Measurements from ENCODE around the gene NAA11.

NAA11 gene

DNA sequence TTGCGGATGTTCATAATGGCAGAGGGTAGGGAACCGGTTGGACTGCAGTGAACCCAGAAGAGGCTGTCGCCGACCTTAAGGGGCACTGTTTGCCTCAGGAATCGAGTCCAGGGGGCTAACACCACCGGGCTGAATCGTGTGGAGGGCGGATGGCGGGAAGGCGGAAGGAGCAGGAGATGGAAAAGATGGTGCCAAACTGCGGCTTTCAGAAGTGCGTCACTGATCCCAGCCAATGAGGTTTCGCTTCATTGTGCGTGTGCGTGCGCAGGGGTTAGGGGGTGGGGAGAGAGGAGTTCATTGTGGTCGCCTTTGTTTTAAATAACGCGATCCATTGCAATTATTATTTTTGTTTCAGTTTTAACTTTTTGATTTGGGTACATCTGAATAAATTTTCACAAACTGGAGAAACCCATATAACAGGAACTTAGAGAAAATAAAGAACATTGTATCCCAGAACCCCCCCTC lies at the start of gene NAA11:
Gene NAA11, minus strand, starts transcription at position 198 of the 465 bp plus-strand sequence. Its CDS starts 184 bp downstream, at position 14.
- in situ Hi-C loops (cut with MboI; ENCODE audit: low sequenced_read_pairs) = no loop called here

DNA sequence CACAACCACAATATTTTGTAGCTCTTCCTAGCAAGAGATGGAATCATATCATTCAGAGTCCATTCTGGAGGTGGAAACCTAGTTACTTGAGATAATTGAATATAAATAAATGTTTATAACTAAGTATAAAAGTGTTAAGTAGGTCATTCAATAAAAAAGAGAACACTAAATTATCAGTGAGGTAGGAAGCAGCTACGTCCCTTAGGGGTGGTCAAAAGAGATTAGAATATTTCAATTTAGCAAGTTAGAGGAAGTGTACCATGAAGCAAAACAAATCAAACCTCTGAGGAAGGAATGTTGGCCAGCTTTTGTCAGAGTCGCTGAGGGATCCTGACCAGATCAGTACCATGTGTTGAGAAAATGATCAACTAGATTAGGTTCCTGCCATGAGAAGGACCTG lies 44.2 kb upstream of the NAA11 start:
- in situ Hi-C loops (cut with MboI; ENCODE audit: low sequenced_read_pairs) = no loop called here

DNA sequence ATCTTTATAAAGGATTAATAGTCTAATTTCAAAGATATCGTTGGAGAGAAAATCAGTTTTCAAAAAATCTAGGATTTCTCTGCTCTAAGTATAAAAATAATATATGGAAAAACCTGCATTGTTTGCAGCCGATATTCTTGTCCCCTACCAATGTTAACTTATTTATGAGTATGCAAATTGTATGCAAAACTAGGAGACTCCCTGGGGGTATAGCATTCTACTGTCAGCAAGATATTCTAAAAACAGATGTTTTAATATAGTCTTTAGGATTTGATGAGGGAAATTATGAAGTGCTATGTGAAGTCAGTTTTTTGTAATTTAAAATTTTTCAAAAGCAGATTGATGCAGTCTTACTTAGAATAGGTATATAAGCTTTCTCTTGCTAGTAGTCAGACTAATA lies 41.2 kb upstream of the NAA11 start:
- in situ Hi-C loops (cut with MboI; ENCODE audit: low sequenced_read_pairs) = no loop called here

DNA sequence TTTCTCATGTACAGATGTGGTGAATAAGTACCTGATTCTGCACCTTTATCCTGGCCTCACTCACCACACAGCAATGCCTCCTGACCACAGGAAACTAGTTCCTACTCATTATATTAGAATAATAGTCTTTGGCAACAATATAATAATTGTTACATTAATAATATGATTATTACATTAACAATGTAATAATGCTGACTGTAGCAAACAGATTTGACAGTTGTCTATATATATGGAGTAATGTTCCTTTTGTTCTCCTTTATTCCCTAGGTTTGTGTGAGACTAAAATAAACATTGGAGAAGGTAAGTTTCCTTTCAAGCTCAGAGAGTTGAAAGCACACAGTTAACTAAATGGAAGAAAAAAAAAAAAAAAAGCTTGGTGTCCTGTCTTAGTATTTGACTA lies 40.6 kb upstream of the NAA11 start:
- in situ Hi-C loops (cut with MboI; ENCODE audit: low sequenced_read_pairs) = no loop called here

DNA sequence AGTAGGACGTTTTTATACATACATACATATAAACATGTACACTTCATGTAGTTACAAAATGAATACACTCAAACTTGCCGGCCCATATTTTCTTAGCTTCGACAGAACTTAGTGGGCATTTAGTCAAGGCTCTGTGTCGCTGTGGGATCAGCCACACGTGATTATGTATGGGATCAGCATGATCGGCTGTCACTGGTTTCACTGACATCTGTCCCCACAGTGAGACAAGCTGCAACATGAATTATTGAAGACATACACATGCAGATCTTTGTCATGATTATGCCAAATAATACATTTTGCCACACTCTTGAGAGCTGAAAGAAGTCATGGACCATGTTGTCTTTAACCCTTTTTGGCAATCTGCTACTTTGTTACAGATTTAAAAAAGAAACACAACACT lies 38.2 kb upstream of the NAA11 start:
- in situ Hi-C loops (cut with MboI; ENCODE audit: low sequenced_read_pairs) = no loop called here

DNA sequence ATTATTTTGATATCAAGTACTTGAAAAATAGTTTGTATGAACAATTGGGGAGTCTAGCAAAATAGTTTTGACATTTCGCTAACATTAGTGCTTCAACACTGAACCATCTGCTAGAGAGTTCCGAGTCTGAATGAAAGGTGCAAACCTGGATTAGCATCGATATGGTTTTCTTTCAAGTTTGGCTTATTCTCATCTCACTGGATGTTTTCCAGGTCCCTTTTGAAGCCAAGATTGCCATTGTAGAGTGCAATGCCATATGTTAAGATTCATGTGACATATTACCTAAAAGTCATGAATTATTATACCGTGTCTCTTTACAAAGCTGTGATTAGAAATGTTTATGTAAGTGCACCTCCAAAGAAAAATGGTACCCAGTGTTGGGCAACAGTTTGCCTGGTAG lies 36.8 kb upstream of the NAA11 start:
- in situ Hi-C loops (cut with MboI; ENCODE audit: low sequenced_read_pairs) = no loop called here

DNA sequence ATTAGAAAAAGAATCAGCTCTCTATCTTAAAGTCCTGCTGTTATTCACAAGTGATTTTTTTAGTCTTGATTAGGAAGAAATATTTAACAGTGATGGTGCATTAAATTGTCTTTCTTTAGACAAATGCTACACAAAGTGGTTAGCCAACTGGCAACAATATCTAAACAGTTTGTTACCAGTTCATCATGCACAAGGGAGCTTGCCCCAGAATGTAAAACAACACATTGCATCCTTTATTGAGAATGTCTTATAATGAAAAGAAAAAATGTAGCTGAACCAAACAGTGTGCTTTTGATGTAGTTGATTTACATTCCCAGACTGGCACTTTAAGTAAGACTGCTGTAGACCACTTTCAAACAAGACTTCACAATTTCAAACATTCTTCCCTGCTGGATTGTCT lies 34.1 kb upstream of the NAA11 start:
- in situ Hi-C loops (cut with MboI; ENCODE audit: low sequenced_read_pairs) = no loop called here

DNA sequence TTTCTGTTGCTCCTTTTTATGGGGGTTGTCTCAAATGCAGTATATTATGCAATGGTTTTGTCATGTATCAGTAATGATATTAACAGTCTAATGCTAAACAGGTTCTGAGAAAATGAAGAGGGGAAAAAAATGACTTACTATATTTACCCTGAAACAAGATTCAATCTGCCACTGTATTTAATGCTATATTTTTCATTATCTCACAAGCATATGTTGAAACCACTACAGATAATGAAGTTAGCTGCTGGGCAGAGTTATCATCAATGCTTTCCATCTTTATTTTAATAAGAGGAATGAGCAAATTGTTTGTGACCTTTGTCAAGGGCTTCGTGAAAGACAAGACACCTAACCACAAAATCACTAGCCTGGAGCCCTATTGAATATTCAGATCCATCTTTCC lies 32.6 kb upstream of the NAA11 start:
- in situ Hi-C loops (cut with MboI; ENCODE audit: low sequenced_read_pairs) = no loop called here

DNA sequence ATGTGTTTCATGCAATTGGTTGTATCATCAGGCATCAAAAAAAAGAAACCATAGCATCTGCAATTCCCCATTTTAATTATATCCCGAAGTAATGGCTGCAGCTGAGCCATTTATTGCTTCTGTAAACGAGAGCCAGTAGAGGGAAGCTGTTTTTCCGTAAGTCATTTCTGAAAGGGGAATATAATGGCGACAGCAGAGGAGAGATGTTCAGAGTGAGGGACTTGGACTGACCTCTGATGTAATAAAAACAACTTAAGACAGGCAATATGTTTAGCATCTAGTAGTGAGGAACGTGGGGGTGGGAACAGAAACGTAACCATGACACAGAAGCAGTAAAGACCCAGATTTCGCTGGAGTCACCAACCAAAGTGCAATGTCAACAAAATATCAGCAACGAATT lies 31.5 kb upstream of the NAA11 start:
- in situ Hi-C loops (cut with MboI; ENCODE audit: low sequenced_read_pairs) = no loop called here

DNA sequence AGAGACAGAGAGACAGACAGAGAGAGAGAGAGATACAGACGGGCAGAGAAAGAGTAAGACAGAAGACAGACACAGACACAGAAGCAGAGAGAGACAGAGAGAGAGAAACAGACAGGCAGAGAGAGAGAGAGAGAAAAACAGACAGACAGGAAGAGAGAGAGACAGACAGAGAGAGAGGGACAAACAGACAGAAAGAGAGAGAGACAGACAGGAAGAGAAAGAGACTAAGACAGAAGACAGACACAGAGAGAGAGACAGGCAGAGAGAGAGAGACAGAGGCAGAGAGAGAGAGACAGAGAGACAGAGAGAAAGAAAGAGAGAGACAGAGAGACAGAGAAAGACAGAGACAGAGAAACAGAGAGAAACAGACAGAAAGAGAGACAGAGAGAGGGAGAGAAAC lies 27.2 kb upstream of the NAA11 start:
- in situ Hi-C loops (cut with MboI; ENCODE audit: low sequenced_read_pairs) = no loop called here

DNA sequence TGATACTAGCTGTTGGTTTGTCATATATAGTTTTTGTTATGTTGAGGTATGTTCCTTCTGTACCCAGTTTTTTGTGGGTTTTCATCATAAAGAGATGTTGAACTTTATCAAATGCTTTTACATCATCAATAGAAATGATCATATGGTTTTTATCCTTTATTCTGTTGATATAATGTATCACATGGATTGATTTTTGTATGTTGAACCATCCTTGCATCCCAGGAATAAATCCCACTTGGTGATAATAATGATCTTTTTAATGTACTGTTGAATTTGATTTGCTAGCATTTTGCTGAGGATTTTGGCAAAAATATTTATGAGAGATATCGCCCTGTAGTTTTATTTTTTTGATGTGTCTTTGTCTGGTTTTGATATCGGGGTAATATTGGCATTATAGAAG lies 22.5 kb upstream of the NAA11 start:
- in situ Hi-C loops (cut with MboI; ENCODE audit: low sequenced_read_pairs) = no loop called here

DNA sequence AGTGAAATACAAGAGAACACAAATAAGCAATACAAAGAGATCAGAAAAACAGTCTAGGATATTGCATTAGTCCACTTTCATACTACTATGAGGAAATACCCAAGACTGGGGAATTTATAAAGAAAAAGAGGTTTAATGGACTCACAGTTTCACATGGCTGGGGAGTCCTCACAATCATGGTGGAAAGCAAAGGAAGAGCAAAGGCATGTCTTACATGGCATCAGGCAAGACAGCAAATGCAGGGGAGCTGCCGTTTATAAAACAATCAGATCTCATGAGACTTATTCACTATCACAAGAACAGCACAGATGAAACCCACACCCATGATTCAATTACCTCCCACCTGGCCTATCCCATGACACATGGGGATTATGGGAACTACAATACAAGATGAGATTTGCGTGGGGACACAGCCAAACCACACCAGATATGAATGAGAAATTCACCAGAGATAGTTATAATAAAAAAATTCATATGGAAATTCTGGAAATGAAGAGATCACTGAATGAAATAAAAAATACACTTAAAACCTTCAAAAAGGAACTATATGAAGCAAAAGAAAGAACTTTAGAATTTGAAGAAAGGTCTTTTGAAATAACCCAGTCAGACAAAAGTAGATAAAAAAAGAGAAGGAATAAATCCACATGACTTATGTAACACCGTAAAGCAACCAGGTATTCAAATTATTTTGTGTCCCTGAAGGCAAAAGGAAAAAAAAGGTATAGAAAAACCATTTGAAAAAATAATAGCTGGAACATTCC lies 16.2 kb upstream of the NAA11 start:
- in situ Hi-C loops (cut with MboI; ENCODE audit: low sequenced_read_pairs) = no loop called here

DNA sequence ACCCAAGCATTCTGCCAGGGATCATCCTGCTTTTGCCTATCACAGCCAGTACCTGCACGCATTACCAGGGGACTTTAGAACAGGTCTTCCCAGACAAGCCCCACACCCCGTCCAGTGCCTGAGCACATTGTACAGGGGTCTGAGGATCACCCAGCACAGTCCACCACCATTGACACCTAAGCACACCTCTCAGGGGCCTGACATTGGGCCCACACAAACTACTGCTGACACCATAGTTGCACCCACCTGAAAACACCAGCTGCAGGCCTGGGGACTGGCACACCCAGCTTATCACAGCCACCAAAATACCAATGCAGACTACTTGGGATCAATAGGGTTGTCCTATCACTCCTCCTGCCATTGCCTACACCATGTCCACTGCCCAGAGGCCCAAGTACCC lies 14.7 kb upstream of the NAA11 start:
- in situ Hi-C loops (cut with MboI; ENCODE audit: low sequenced_read_pairs) = no loop called here

DNA sequence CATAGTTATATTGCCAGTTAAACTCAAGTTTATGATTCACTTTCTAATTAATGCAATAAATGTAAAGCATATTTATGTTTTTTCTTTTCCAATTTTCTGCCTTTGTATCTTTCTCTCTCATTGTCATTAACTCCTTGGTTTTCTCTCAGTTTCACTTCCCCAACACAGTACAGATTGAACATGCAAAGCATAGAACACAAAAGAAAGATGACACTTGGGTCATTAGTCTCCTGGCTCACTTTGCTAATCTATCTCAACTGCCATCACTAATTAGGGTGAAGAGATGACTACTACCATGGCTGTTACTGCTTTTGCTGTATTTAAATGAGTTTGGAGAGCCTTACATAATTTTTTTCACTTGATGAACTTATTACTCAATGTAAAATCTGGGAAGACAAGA lies 12.3 kb upstream of the NAA11 start:
- in situ Hi-C loops (cut with MboI; ENCODE audit: low sequenced_read_pairs) = no loop called here

DNA sequence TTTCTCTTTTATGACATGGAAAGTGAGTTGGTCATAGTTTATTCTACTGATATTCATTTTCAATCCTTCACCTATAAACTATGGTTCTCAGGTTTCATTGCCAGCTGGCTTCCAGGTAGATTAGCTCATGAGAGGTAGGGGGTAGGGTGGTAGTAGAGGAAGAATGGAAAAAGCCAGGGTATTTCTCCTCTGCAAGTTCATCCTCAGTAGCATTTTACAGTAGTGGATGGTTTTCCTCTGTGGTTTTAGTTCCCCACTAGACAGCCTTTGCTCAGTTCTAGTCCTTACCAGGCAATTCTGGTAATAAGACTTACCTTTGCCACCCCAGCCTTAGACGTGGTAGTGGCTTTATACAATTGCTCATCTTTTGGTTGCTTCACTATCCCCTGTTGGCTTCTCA lies 8.9 kb upstream of the NAA11 start:
- in situ Hi-C loops (cut with MboI; ENCODE audit: low sequenced_read_pairs) = no loop called here

DNA sequence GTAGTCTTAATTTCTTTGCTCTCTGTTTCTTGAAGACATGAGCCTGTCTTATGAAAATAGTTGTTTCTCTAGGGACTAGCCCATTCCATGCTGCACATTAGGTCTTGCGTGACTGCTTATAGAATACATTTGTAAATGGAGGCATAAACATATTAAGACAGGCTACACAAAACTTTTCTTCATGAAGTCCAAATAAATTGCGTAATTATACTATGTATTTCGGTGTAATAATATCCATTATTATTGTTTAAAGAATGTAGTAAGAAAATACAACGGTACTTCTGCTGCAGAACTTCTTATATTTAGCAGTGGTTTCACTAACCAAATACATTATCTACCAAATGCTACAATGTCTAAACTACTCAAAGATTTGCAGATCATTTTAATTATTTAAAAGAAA lies 8.5 kb upstream of the NAA11 start:
- in situ Hi-C loops (cut with MboI; ENCODE audit: low sequenced_read_pairs) = no loop called here

DNA sequence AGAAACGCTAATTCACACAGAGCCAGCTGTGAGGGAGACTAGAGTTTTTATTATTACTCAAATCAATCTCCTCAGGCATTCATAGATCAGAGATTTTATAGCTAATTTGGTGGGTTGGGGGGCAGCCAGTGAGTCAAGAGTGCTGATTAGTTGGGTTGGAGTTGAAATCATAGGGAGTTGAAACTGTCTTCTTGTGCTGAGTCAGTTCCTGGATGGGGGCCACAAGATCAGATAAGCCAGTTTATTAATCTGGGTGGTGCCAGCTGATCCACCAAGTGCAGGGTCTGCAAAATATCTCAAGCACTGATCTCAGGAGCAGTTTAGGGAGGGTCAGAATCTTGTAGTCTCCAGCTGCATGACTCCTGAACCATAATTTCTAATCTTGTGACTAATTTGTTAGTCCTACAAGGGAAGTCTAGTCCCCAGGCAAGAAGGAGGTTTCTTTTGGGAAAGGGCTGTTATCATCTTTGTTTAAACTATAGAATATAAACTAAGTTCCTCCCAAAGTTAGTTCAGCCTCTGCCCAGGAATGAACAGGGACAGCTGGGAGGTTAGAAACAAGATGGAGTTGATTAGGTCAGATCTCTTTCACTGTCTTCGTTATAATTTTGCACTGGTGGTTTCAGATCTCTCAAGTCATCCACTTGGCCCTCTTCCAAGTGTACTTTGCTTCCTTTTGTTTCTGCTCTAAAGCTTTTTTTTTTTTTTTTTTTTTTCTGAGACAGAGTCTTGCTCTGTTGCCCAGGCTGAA lies 5.4 kb upstream of the NAA11 start:
- in situ Hi-C loops (cut with MboI; ENCODE audit: low sequenced_read_pairs) = no loop called here

DNA sequence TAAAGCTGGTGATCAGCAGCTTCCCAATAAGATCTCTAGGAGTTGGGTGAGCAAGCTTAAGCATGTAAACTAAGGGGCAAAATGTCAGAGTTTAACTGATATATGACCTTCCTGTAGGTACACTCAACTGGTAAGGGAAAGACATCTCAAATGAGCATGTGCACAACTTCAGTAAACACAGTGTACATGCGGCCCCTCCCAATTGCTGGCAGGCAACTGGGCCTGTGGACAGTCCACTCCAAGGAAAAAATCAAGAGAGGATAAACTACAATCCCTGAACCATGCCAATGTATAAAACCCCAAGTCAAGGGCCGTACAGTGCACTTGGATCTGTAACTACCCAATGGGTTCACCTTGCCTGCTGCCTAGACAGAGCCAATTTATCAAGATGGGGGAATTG lies 4.9 kb upstream of the NAA11 start:
- in situ Hi-C loops (cut with MboI; ENCODE audit: low sequenced_read_pairs) = no loop called here

DNA sequence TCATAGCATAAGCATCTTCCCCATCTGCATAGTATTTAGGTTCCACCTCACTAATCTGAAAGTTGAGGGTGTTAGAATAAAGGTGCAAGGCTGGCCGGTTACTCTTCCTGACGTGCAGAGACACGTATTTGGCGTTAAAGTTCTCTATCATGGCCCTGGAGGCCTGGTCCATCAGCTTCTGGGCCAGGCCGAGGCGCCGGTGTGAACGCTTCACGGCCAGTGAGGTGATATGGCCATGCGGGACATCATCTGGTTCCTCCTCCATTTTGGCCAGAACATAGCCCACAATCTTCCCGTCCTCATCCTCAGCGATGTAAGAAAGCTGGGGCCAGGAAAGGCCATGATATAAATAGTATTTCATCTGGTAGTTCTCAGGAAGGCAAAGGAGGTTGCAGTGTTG lies 425 bp downstream of the NAA11 start:
- in situ Hi-C loops (cut with MboI; ENCODE audit: low sequenced_read_pairs) = no loop called here

DNA sequence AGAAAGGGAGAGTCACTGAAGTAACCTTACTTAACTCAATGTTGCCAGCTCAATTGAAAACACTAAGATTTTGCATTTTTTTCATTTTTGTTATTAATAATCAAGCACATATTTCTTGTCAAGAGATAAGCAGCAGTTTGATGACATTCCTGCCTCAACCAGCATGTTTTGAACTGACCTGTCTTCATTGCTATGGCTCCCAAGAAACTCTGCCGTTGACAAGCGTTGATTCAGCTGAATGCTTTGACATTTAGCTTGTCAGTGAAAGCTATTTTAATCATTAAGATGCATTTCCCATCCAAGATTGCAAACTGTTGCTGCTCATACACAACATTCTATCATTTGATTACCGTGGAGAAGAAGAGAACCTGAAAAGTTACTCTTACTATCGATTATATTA lies 5.9 kb downstream of the NAA11 start:
- in situ Hi-C loops (cut with MboI; ENCODE audit: low sequenced_read_pairs) = no loop called here

DNA sequence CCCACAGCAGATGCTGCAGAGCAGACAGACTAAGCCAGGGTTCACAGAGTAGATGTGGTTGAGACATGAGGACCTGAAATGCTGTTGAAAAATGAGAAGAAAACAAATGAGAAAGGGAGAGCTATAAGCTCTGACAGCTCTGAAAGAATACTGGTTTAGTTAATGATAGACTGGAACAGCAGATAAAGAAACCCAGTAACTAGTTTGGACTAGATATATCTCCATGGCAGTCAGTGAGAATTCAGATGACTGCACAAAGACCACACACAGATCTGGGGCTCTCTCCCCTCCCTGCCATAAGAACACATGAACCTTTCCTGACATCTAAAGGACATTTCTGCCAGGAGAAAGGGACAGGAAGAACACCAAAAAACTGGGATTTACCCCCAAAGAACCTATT lies 8.2 kb downstream of the NAA11 start:
- in situ Hi-C loops (cut with MboI; ENCODE audit: low sequenced_read_pairs) = no loop called here

DNA sequence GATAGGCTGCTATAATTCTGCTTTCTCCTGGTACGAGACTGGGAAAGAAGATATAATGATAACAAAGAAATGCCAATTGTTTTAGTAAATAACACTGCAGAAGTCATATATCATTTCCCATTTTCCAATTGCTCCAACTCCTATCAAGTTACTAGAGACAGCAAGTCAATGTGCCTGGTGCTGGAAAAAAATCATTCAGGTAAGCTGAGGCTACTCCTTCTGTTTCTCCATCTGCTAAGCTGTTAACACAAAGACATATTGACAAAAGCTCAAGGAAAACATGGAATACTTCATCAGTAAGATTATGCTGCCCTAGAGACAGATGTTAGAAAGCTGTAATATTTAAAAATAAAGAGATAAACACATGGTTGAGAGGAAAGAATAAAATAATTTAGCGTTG lies 10.0 kb downstream of the NAA11 start:
- in situ Hi-C loops (cut with MboI; ENCODE audit: low sequenced_read_pairs) = no loop called here

DNA sequence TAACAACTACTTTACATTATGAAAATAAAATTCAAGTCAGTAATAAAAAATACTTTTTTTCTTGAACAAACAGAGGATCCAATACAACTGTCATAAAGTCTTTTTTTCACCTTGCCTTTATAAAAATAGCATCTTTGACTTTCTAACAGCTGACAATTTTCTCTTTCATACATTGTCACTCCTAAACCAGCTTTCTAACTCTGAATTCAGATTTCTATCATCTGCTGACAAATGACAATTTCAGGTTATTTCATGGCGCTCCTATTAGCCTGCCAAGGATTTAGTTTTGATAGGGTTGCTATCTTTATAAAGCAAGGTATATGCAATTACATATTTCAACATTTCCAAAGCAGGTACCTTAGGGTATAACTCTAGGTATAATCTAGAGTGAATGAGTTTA lies 14.6 kb downstream of the NAA11 start:
- in situ Hi-C loops (cut with MboI; ENCODE audit: low sequenced_read_pairs) = no loop called here
